ENCODE results near the gene KDM2B.
A peak's percentile ranks its signal among the peaks of the same experiment; 100 is the strongest.

Gene KDM2B

DNA sequence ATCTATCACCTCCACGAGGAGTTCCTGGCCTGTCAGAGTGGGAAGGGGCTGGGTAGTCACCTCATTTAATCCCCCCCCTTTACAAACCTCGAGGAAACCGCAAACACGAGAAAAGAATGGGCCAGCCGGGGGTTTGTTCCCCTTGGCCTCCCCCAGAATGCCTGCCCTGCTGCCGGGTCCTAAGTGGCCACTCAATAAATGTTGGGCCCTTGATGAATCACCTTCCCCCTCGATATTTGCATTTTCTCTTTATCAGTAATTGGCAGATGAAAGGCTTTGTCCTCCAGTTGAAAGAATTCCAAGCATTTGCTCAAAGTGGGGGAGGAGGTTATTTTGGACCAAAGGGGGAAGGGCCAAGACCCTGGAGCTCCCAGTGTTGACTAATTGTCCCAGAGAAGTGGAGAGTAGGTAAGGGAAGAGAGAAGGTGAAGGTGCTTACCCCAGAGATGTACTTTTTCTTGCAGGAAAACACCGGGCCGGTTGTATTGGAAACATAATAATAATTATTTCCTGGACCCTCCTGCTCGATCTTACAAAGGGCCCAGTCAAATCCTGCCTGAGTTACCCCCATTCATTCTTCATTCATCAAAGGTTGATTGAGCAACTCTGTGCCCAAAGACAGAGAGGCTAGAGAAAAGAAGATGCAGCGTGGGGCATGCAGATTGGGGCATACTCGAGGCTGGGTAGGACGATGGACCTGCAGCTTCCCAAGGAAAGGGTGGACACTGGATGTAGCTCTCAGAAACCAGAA is 1.9 kb upstream of the KDM2B start:
- TF ChIP-seq, protein P1, sequence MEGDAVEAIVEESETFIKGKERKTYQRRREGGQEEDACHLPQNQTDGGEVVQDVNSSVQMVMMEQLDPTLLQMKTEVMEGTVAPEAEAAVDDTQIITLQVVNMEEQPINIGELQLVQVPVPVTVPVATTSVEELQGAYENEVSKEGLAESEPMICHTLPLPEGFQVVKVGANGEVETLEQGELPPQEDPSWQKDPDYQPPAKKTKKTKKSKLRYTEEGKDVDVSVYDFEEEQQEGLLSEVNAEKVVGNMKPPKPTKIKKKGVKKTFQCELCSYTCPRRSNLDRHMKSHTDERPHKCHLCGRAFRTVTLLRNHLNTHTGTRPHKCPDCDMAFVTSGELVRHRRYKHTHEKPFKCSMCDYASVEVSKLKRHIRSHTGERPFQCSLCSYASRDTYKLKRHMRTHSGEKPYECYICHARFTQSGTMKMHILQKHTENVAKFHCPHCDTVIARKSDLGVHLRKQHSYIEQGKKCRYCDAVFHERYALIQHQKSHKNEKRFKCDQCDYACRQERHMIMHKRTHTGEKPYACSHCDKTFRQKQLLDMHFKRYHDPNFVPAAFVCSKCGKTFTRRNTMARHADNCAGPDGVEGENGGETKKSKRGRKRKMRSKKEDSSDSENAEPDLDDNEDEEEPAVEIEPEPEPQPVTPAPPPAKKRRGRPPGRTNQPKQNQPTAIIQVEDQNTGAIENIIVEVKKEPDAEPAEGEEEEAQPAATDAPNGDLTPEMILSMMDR (conservative IDR thresholded peaks at IDR 0.05; ENCODE audit: low read length), result no peak
- no peak for DNase-seq (ENCODE audit: low read depth)
- H3K4me3 ChIP-seq (ENCODE audit: low read length), result no peak overlapping the region

DNA sequence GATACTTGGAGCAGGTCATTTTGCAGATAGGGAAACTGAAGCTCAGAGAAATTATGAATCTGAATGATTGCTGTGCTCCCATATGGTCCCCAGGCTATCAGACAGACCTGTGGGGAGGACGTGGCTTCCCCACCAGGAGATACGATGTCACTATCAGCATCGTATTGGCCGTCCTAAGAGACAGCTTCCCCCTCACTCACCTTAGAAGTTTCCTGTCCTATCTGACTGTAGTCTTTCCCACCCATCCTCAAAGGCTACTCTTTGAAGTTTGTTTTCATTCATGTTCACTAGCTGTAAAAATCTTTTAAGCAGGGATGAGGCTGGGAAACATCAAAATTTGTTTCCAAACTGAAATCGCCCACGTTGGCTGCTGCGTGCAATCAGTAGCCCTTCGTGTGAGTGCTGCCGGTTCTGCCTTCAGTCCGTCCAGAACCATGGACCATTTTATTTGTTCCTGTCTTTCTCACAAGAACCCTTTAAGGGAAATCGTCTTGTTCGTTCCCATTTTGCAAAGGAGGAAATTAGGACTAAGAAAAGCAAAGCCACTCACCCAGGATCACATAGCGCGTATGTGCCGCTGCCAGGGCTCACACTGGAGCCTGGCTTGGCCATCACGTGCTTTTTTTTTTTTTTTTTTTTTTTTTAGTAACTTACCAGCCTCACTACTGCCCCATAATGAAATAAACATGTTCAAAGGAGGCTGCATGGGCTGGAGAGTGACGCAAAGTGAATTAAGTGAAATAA is 1.0 kb upstream of the KDM2B start:
- peak; percentile 71 for DNase-seq (ENCODE audit: low read depth)
- H3K4me3 ChIP-seq (ENCODE audit: low read length), result peak overlapping the region; percentile 67
- TF ChIP-seq, protein P1 (conservative IDR thresholded peaks at IDR 0.05; ENCODE audit: low read length), result peak; percentile 39

DNA sequence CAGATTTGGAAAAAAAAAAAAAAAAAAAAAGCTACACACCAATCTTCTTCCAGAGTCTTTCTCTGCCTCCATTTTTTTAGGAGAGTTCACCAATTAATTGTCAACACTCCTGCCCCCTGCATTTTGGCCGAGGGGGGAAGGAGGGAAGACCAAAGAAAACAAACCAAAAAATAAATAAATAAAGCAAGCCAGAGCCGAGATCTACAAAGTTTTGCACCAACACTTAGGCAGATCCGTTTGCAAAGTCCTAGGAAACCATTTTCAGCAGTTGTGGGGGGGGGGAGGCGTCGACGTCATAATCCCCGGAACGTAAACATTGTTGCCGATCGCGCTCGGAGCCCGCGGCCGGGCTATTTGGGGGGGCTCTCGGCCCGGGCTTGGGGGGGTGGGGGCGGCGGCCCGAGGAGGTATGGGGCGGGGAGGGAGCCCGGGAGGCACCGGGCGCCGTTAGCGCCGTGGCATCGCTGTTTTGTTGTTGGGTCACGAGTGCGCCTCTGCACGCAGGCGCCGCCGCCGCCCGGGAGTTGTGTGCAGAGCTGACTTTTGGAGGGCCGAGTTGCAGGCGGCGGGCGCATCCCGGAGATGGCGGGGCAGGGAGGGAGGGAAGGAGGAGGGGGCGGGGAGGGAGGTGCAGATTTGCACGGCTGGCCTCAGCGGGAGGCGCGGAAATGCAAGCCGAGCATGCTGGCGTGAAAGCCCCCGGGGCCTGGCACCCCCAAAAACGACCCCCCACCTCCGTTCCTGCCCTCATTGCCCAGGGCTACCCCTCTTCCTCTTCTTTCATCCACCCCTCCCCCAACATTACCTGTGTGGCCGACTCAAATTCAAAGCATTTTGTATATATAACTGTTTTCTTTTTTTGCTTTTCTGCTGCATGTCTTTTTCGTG is 598 bp downstream of the KDM2B start:
- DNase-seq (ENCODE audit: low read depth), result peak; percentile 61

DNA sequence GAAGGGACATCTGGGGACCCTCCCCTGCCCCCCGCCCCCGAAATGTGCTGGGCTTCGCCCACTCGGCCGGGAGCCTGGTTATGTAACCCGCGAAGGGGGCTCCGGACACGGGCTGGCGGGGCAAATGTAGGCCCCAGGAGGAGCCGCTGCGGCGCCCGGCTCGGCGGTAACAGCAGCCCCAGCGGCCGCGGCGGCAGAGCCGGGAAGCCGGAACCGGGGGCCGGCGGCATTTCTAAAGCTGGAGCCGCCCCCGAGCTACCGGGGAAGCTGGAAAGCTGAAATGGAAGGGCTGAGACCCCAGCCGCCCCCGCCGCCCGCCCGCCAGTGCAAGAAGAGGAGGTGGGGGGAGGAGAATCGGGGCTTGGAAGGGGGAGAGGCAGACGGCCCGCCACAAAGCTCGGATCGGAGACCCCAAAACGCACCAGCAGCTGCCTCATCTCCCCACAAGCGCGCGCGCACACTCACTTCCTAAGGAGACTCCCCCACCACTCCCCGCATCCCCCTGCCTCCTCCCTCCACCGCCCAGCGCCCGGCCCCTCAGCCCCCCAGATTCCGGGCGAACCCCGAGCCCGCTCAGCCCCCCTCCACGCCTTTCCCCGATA is 1.5 kb downstream of the KDM2B start:
- TF ChIP-seq, protein P1 (conservative IDR thresholded peaks at IDR 0.05; ENCODE audit: low read length), result no peak
- no peak for DNase-seq (ENCODE audit: low read depth)
- H3K4me3 ChIP-seq (ENCODE audit: low read length), result peak overlapping the region; percentile 67

More for the DNA sequence above, 598 bp downstream of the KDM2B start:
- peak overlapping the region; percentile 67 for H3K4me3 ChIP-seq (ENCODE audit: low read length)
- TF ChIP-seq, protein P1 (conservative IDR thresholded peaks at IDR 0.05; ENCODE audit: low read length), result no peak

DNA sequence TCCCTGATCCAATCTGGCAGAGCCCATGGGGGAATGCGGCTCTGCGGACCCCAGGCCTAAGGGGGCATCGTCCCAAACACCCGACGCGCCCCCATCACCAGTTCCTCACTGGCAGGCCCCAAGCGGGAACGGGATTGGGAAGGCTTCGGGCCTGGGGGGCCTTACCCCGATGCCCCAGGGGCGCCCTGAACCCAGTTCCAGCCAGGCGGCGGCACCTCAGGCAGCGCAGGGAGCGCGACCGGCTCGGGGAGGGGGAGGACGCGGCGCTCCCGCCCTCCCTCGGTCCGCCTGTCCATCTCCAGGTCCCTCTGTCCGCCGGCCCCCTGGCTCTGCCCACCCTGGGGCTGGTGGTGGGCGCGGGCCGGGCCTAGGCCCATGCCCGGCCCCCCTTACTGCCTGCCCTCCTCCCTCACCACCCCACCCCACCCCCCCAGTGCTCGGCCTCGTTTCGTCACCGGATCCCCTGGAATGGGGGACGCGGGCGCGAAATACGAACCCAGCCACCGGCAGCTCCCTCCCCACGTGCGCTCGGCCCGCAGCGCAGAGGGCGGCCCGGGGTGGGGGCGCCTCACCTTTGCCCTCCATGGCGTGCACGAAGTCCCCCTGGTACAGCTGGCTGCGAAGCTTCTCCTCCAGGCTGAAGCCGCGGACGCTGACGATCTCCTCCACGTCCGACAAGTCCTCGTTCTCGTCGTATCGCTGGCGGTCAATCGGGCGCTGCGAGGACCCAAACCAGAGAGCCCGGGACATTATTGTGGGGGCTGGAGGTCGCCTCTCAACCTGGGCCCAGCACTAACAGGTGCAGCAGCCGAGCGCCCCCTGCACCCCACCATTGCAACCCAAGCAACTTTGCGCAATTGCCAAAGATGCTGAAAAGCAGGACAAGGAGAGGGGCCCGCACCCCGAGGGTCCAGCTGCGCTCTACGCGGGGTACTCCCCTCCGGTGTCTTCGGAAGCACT is 2.3 kb downstream of the KDM2B start:
- no peak for DNase-seq (ENCODE audit: low read depth)
- TF ChIP-seq, protein P1 (conservative IDR thresholded peaks at IDR 0.05; ENCODE audit: low read length), result no peak
- peak overlapping the region; percentile 67 for H3K4me3 ChIP-seq (ENCODE audit: low read length)
